GM12892 (cell line): ENCODE results near the gene PSMF1.

Source experiments
- DNase-seq: peaks from one replicate; pipeline ENCODE4 v3.0.0; 2011; ENCODE audit not compliant: insufficient read length
- FAIRE-seq: peaks from 2 replicates; lab custom pipeline; 2011; peaks lifted over from hg19 to GRCh38; lab: Jason Lieb, UNC
- POLR2A ChIP-seq: IDR thresholded peaks from 2 replicates; pipeline ENCODE4 v1.6.1; 2011; ENCODE audit warnings: low read depth, low read length, control low read depth
- POLR2AphosphoS5 ChIP-seq: IDR thresholded peaks from 2 replicates; pipeline ENCODE4 v1.6.1; 2011; ENCODE audit warnings: low read depth, low read length, control low read depth
- TAF1 ChIP-seq: IDR thresholded peaks from 2 replicates; pipeline ENCODE4 v1.6.1; 2011; ENCODE audit warnings: low read depth, mild to moderate bottlenecking, control low read depth, low read length, borderline replicate concordance

Gene PSMF1

GRCh38 chr20:1102016-1102415, 16.4 kb upstream of the PSMF1 start:
- DNase-seq, result no peak
- no peak for FAIRE-seq
- no peak for TF ChIP-seq TAF1
- TF ChIP-seq POLR2AphosphoS5, result no peak
- TF ChIP-seq POLR2A, result no peak

- no peak for TF ChIP-seq POLR2A
- TF ChIP-seq TAF1, result no peak
- no peak for TF ChIP-seq POLR2AphosphoS5
- FAIRE-seq (no peak), DNase-seq (no peak)
Observed at GRCh38 chr20:1103751-1104150, 14.7 kb upstream of the PSMF1 start.

- no peak for DNase-seq
- FAIRE-seq, result no peak
- no peak for TF ChIP-seq POLR2AphosphoS5
- no peak for TF ChIP-seq TAF1
- TF ChIP-seq POLR2A, result no peak
Observed at GRCh38 chr20:1105599-1106194, 12.7 kb upstream of the PSMF1 start.

- DNase-seq (no peak), FAIRE-seq (no peak)
- TF ChIP-seq POLR2A, result no peak
- TF ChIP-seq TAF1, result no peak
- TF ChIP-seq POLR2AphosphoS5, result no peak
Observed at GRCh38 chr20:1107176-1107575, 11.2 kb upstream of the PSMF1 start.

GRCh38 chr20:1108437-1108920, 9.9 kb upstream of the PSMF1 start:
- FAIRE-seq (peak; percentile 60), DNase-seq (peak; percentile 32)
- TF ChIP-seq POLR2A (no peak), POLR2AphosphoS5 (no peak), TAF1 (no peak)

- no peak for DNase-seq
- FAIRE-seq, result no peak
- no peak for TF ChIP-seq POLR2A
- TF ChIP-seq POLR2AphosphoS5, result no peak
- no peak for TF ChIP-seq TAF1
Observed at GRCh38 chr20:1112908-1113307, 5.5 kb upstream of the PSMF1 start.

GRCh38 chr20:1118004-1118335, 432 bp upstream of the PSMF1 start:
- TF ChIP-seq POLR2AphosphoS5 (no peak), POLR2A (no peak), TAF1 (no peak)
- no peak for DNase-seq
- no peak for FAIRE-seq

- FAIRE-seq (no peak), DNase-seq (no peak)
- TF ChIP-seq TAF1 (no peak), POLR2AphosphoS5 (no peak), POLR2A (no peak)
Observed at GRCh38 chr20:1119128-1119505, 715 bp downstream of the PSMF1 start.

GRCh38 chr20:1119524-1119923, 1.1 kb downstream of the PSMF1 start:
- DNase-seq, result no peak
- no peak for FAIRE-seq
- TF ChIP-seq POLR2AphosphoS5 (no peak), TAF1 (no peak), POLR2A (no peak)

GRCh38 chr20:1121429-1121828, 3.0 kb downstream of the PSMF1 start:
- no peak for DNase-seq
- TF ChIP-seq TAF1 (no peak), POLR2A (no peak), POLR2AphosphoS5 (no peak)
- FAIRE-seq, result no peak

GRCh38 chr20:1122388-1123315, 4.2 kb downstream of the PSMF1 start:
- TF ChIP-seq POLR2AphosphoS5 (no peak), TAF1 (no peak)
- DNase-seq (no peak), FAIRE-seq (peak; percentile 5)
